ENCODE data around the gene SOCS3.

The SOCS3 gene

DNA sequence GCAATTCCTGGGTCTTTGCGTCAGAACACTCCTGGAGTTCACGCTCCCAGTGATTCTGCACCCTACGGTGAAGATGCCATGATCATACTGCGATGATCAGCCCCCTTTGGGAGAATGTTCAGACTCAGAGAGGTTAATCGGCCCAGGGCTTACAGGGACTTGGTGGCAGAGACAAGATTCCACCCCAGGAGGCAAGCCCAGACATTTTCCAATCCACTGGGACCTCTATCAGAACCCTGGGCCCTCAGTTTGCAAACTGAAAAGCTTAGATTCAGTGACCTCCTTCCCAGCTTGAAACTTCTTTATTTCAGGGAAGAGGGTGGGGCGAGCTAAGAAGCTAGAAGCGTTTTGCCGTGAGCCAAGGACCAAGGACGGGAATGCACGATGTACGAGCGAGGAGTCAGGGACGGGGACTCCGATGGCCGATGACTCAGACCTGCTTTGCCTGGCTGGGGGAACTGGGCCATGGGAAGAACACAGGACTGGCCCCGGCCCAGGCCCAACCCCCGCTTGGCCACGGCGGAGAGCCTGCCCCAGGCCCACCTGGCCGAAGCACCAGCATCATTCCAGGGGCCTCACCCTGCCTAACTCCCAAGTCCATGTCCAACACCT lies 34.7 kb downstream of the SOCS3 start:
- Histone ChIP-seq H3K9me2 (replicated peaks; ENCODE audit: insufficient read depth, low read length) (no peaks in the 10 kb centered on the region), H3K4me2 (ENCODE audit: low read depth, low read length) (no peak overlapping the region), H3K9me3 (replicated peaks; ENCODE audit: insufficient read depth, low read length) (no peaks in the 10 kb centered on the region), H3F3A (ENCODE audit: insufficient read depth, low read length) (no peaks in the 10 kb centered on the region), H2AFZ (ENCODE audit: low read length) (no peak overlapping the region), H3K4me1 (ENCODE audit: low read length) (no peaks in the 10 kb centered on the region), H4K20me1 (ENCODE audit: insufficient read depth, low read length) (no peaks in the 10 kb centered on the region), H3K4me3 (ENCODE audit: low read length) (no peak overlapping the region), H3K27me3 (replicated peaks; ENCODE audit: insufficient read depth, low read length) (peaks cover 51% of the 10 kb centered on the region), H3K79me2 (ENCODE audit: low read length) (no peaks in the 10 kb centered on the region), H3K36me3 (replicated peaks; ENCODE audit: insufficient read depth, low read length) (no peaks in the 10 kb centered on the region), H3K27ac (ENCODE audit: low read length) (no peak overlapping the region), H3K9ac (ENCODE audit: low read length) (no peak overlapping the region)
- DNase-seq, result no peak
- TF ChIP-seq EZH2phosphoT487 (IDR thresholded peaks at IDR 0.05; ENCODE audit: low read length) (no peak), EZH2 (optimal IDR thresholded peaks at IDR 0.05; ENCODE audit: low read depth, low read length) (no peak)
- TF ChIP-seq, protein P1, sequence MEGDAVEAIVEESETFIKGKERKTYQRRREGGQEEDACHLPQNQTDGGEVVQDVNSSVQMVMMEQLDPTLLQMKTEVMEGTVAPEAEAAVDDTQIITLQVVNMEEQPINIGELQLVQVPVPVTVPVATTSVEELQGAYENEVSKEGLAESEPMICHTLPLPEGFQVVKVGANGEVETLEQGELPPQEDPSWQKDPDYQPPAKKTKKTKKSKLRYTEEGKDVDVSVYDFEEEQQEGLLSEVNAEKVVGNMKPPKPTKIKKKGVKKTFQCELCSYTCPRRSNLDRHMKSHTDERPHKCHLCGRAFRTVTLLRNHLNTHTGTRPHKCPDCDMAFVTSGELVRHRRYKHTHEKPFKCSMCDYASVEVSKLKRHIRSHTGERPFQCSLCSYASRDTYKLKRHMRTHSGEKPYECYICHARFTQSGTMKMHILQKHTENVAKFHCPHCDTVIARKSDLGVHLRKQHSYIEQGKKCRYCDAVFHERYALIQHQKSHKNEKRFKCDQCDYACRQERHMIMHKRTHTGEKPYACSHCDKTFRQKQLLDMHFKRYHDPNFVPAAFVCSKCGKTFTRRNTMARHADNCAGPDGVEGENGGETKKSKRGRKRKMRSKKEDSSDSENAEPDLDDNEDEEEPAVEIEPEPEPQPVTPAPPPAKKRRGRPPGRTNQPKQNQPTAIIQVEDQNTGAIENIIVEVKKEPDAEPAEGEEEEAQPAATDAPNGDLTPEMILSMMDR (IDR thresholded peaks at IDR 0.05; ENCODE audit: low read length), result no peak

DNA sequence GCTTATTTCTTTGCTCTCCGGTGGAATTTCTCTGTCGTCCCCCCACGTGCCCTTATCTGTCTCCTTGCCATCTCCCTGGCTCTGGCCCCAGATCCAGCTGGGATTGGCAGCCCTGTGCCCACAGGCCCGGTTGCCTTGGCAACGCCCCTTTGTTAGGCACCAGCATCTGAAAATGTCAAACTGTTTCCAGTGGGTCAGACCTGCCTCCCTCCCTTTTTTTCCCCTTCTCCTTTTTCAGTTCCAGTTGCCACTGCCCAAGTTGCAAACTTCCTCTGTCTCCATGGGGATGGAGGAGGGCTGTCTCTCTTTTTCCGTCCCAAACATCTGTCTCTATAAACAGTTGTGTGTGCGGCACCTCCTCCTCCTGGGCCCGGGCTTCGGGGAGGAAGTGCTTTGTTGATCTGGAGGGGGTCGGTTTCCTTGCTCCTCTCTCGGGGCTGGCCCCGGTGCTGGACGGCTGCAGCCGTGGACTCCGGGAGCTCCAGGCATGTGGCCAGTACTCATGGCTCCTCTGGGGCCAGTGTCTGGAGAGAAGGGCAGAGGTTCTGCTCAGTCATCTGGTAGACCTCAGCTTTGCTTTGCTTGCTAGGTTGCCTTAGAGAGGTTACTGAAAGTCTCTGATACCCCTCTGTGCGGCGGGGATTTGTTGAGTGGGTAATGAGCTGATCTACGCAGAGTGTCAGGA lies 35.3 kb downstream of the SOCS3 start:
- TF ChIP-seq, protein P1 (IDR thresholded peaks at IDR 0.05; ENCODE audit: low read length), result no peak
- TF ChIP-seq EZH2phosphoT487 (IDR thresholded peaks at IDR 0.05; ENCODE audit: low read length), result no peak
- no peak for TF ChIP-seq EZH2 (optimal IDR thresholded peaks at IDR 0.05; ENCODE audit: low read depth, low read length)
- H3K27ac ChIP-seq (ENCODE audit: low read length), result no peak overlapping the region
- H3K27me3 ChIP-seq (replicated peaks; ENCODE audit: insufficient read depth, low read length), result peaks cover 51% of the 10 kb centered on the region
- no peaks in the 10 kb centered on the region for H3K9me3 ChIP-seq (replicated peaks; ENCODE audit: insufficient read depth, low read length)
- H3K36me3 ChIP-seq (replicated peaks; ENCODE audit: insufficient read depth, low read length), result no peaks in the 10 kb centered on the region
- H3K4me3 ChIP-seq (ENCODE audit: low read length), result no peak overlapping the region
- no peaks in the 10 kb centered on the region for H4K20me1 ChIP-seq (ENCODE audit: insufficient read depth, low read length)
- H3K4me2 ChIP-seq (ENCODE audit: low read depth, low read length), result no peak overlapping the region
- no peaks in the 10 kb centered on the region for H3K9me2 ChIP-seq (replicated peaks; ENCODE audit: insufficient read depth, low read length)
- H2AFZ ChIP-seq (ENCODE audit: low read length), result no peak overlapping the region
- no peak overlapping the region for H3K9ac ChIP-seq (ENCODE audit: low read length)
- no peaks in the 10 kb centered on the region for H3K4me1 ChIP-seq (ENCODE audit: low read length)
- H3F3A ChIP-seq (ENCODE audit: insufficient read depth, low read length), result no peaks in the 10 kb centered on the region
- no peak for DNase-seq
- no peaks in the 10 kb centered on the region for H3K79me2 ChIP-seq (ENCODE audit: low read length)

DNA sequence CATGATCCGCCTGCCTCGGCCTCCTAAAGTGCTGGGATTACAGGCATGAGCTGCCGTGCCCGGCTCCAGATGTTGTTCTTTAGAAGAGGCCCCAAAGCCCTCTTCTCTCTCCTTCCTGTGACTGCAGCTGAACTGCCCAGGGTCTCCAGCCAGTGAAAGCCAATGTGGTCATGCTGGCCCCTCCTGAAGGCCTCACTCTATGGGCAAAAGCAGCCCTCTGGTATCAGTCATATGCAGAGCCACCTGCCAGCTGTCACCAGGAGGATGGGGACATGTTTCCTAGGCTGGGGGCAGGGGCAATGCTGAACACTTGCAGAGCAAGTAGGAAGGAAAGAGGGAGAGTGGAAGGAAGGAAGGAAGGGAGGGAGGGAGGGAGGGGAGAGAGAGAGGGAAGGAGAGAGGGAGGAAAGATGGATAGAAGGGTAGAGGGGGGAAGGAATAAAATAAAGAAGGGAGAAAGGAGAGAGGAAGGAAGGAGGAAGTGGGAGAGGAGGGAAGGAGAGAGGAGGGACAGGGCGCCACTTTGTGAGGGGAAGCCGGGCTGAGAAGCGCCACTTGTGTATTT lies 36.0 kb downstream of the SOCS3 start:
- Histone ChIP-seq H3K4me1 (ENCODE audit: low read length) (no peaks in the 10 kb centered on the region), H3K27me3 (replicated peaks; ENCODE audit: insufficient read depth, low read length) (peaks cover 51% of the 10 kb centered on the region), H3K4me2 (ENCODE audit: low read depth, low read length) (no peak overlapping the region), H3K9me3 (replicated peaks; ENCODE audit: insufficient read depth, low read length) (no peaks in the 10 kb centered on the region), H3K36me3 (replicated peaks; ENCODE audit: insufficient read depth, low read length) (no peaks in the 10 kb centered on the region), H3K27ac (ENCODE audit: low read length) (no peak overlapping the region), H3K4me3 (ENCODE audit: low read length) (no peak overlapping the region), H3K79me2 (ENCODE audit: low read length) (no peaks in the 10 kb centered on the region), H2AFZ (ENCODE audit: low read length) (no peak overlapping the region), H4K20me1 (ENCODE audit: insufficient read depth, low read length) (no peaks in the 10 kb centered on the region), H3K9me2 (replicated peaks; ENCODE audit: insufficient read depth, low read length) (no peaks in the 10 kb centered on the region), H3K9ac (ENCODE audit: low read length) (no peak overlapping the region), H3F3A (ENCODE audit: insufficient read depth, low read length) (no peaks in the 10 kb centered on the region)
- no peak for TF ChIP-seq EZH2 (optimal IDR thresholded peaks at IDR 0.05; ENCODE audit: low read depth, low read length)
- TF ChIP-seq, protein P1 (IDR thresholded peaks at IDR 0.05; ENCODE audit: low read length), result no peak
- TF ChIP-seq EZH2phosphoT487 (IDR thresholded peaks at IDR 0.05; ENCODE audit: low read length), result no peak
- DNase-seq, result no peak
